T-helper 1 cell treated with Interleukin-12 subunit alpha and Interleukin-12 subunit beta and Interleukin-4 antibody, amounts not matched to agents 30 μg/mL and 1 μg/mL, for 36 hours (primary cell): ENCODE measurements around the gene TTLL5.

Source experiments
- H3K27ac Mint-ChIP-seq: one replicate; pipeline ENCODE4 v1.8.0; 2021; ENCODE audit warnings: mild to moderate bottlenecking, mixed read lengths
- H3K27me3 Mint-ChIP-seq: one replicate; pipeline ENCODE4 v1.8.0; 2021; ENCODE audit warnings: low read depth, mixed read lengths
- H3K36me3 Mint-ChIP-seq: one replicate; pipeline ENCODE4 v1.8.0; 2021; ENCODE audit warnings: low read depth, mixed read lengths
- H3K4me1 Mint-ChIP-seq: one replicate; pipeline ENCODE4 v1.8.0; 2021; ENCODE audit warnings: low read depth, mixed read lengths
- H3K4me3 Mint-ChIP-seq: one replicate; pipeline ENCODE4 v1.8.0; 2021; ENCODE audit warnings: mild to moderate bottlenecking, moderate library complexity, mixed read lengths
- H3K9me3 Mint-ChIP-seq: one replicate; pipeline ENCODE4 v1.8.0; 2021; ENCODE audit warnings: mixed read lengths

TTLL5 gene

DNA sequence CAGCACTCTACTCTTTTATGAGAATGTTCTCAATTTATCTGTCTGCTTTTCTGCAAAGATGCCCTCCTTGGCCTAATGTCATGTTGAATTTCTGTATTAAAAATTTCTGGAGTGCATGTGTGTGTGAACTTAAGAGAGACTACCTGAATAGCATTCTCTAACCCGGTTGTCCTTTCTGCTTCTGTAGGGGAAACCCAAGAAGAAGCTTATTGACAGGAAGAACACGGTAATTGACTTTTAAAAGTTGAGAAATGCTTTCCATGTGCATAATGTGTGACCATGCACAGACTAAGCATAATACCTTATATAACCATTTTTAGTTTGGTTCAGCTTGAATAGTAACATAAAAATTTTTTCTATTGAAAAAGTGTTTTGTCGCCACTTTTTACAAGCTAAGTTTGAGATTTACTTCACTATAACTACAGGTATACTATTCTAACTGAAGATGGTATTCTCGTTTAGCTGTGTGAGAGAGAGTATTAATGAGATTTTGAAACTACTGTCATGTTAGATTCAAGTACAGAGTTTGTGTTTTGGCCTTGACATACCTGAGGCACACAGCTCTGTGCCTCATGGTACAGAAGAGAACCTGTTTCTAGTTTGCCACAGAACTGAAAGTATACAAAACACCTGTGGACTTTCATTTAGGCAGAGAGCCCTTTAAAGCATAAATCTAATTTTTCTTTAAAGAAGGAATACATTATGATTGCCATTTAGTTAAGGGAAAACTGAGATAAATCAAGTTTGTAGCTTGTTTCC, 96.8 kb downstream of the TTLL5 start:
- Mint-ChIP-seq H3K36me3 (peaks cover 13% of the 10 kb centered on the region), H3K4me1 (no peaks in the 10 kb centered on the region), H3K4me3 (no peak overlapping the region), H3K27ac (no peak overlapping the region), H3K9me3 (no peaks in the 10 kb centered on the region), H3K27me3 (no peaks in the 10 kb centered on the region)

DNA sequence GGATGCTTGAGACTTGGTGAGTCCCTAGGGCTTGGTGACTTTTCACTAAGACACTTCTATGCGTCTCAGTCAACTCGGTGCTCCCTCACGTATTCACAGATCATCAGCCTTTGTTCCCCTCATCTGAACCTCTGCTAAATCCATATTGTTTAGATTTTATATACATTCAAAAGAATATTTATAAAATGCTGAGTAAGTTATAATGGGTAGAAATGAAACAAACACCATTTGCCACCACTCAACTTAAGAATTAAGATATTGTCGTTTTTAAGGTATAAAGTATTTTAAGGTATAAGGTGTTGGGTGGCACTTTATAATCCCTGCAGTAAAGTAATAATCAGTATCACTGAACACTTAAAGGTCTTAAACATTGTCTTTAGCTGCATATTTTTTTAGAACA, 103.0 kb downstream of the TTLL5 start:
- H3K4me1 Mint-ChIP-seq, result no peaks in the 10 kb centered on the region
- H3K36me3 Mint-ChIP-seq, result peaks cover 4% of the 10 kb centered on the region
- no peak overlapping the region for H3K27ac Mint-ChIP-seq
- no peaks in the 10 kb centered on the region for H3K9me3 Mint-ChIP-seq
- H3K4me3 Mint-ChIP-seq, result no peak overlapping the region
- no peaks in the 10 kb centered on the region for H3K27me3 Mint-ChIP-seq

- H3K27ac Mint-ChIP-seq, result no peak overlapping the region
Measured at GRCh38 chr14:75769047-75769685, 108.1 kb downstream of the TTLL5 start.

DNA sequence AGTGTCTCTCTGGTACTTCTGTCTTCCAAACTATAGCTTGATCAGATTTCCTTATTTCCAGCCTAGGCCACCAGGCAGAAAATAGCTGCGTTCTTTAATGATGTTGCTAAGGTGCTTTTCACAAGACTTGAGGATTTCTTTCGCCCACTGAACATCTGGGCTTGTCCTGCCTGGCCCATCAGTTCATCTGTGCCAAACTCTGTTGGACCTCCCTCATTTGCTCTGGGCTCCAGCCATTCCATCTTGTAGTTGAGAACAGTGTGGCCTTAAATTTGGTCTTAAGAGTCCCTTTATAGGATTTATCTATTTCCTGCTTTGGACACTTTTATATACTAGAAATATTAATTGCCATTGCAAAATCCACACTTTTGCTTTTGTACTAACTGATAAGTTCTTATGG, 109.6 kb downstream of the TTLL5 start:
- H3K27me3 Mint-ChIP-seq, result no peaks in the 10 kb centered on the region
- no peak overlapping the region for H3K27ac Mint-ChIP-seq
- H3K4me3 Mint-ChIP-seq, result no peak overlapping the region
- no peaks in the 10 kb centered on the region for H3K9me3 Mint-ChIP-seq
- no peaks in the 10 kb centered on the region for H3K4me1 Mint-ChIP-seq
- peaks cover 12% of the 10 kb centered on the region for H3K36me3 Mint-ChIP-seq

More at GRCh38 chr14:75769047-75769685, 108.1 kb downstream of the TTLL5 start:
- Mint-ChIP-seq H3K9me3 (no peaks in the 10 kb centered on the region), H3K27me3 (no peaks in the 10 kb centered on the region), H3K4me1 (no peaks in the 10 kb centered on the region), H3K4me3 (no peak overlapping the region), H3K36me3 (peaks cover 3% of the 10 kb centered on the region)

DNA sequence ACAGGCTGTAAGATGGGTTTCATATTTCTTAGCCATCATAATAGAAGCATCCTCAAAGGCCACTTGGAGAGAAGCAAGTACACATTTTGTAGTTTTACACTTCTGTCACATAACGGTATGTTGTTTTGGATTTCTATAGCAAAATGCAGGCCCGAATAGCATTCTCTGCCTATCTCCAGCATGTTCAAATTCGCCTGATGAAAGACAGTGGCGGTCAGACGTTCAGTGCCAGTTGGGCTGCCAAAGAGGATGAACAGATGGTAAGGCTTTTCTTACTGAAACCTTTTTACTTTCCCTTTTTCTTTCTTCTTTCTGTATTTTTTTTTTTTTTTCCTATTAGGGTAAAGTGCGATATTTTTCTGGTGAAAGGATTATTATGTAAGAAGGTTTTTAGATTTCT, 110.5 kb downstream of the TTLL5 start:
- H3K27me3 Mint-ChIP-seq, result no peaks in the 10 kb centered on the region
- H3K9me3 Mint-ChIP-seq, result no peaks in the 10 kb centered on the region
- no peak overlapping the region for H3K27ac Mint-ChIP-seq
- H3K4me1 Mint-ChIP-seq, result no peaks in the 10 kb centered on the region
- H3K4me3 Mint-ChIP-seq, result no peak overlapping the region
- H3K36me3 Mint-ChIP-seq, result peaks cover 19% of the 10 kb centered on the region

- Mint-ChIP-seq H3K4me1 (no peaks in the 10 kb centered on the region), H3K27me3 (no peaks in the 10 kb centered on the region), H3K4me3 (no peak overlapping the region), H3K36me3 (peaks cover 22% of the 10 kb centered on the region), H3K9me3 (no peaks in the 10 kb centered on the region), H3K27ac (no peak overlapping the region)
Measured at GRCh38 chr14:75773046-75773445, 112.0 kb downstream of the TTLL5 start.

- Mint-ChIP-seq H3K4me3 (no peak overlapping the region), H3K27me3 (no peaks in the 10 kb centered on the region), H3K36me3 (peaks cover 20% of the 10 kb centered on the region), H3K4me1 (no peaks in the 10 kb centered on the region), H3K27ac (no peak overlapping the region), H3K9me3 (no peaks in the 10 kb centered on the region)
Measured at GRCh38 chr14:75781096-75781495, 120.0 kb downstream of the TTLL5 start.

GRCh38 chr14:75783184-75783583, 122.1 kb downstream of the TTLL5 start:
- Mint-ChIP-seq H3K4me1 (no peaks in the 10 kb centered on the region), H3K27me3 (no peaks in the 10 kb centered on the region), H3K4me3 (no peak overlapping the region), H3K36me3 (peaks cover 12% of the 10 kb centered on the region), H3K9me3 (no peaks in the 10 kb centered on the region), H3K27ac (no peak overlapping the region)

DNA sequence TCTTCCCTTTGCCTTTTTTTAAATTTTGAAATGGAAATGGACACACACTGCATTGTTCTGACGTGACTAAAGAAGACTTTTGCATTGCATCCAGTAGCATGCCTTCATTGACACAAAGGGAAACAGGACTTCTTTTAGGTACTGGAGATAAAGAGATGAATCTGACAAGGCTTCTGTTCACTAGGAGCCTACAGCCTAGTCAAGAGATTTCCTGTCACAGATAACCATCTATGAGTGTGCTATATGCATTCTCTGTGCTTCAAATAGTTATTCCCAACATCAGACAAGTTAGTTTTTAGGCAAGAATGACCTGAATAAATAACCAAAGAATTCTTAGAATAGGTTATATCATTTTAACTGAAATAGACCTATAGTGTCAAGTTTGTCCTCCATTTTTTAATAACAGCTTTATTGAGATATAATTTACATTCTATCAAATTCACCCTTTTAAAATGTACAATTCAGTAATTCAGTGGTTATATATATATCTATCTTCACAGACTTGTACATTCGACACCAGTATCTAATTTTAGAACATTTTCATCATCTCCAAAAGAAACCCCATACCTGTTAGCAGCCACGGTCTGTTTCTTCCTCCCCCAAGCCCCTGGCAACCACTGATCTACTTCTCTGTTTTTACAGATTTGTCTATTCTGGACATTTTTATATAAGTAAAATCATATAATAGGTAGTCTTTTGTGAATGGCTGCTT, 122.7 kb downstream of the TTLL5 start:
- Mint-ChIP-seq H3K9me3 (no peaks in the 10 kb centered on the region), H3K4me1 (no peaks in the 10 kb centered on the region), H3K27ac (no peak overlapping the region), H3K4me3 (no peak overlapping the region), H3K27me3 (no peaks in the 10 kb centered on the region), H3K36me3 (peaks cover 12% of the 10 kb centered on the region)

- no peak overlapping the region for H3K27ac Mint-ChIP-seq
- no peaks in the 10 kb centered on the region for H3K27me3 Mint-ChIP-seq
- H3K4me3 Mint-ChIP-seq, result no peak overlapping the region
- no peaks in the 10 kb centered on the region for H3K4me1 Mint-ChIP-seq
- peaks cover 12% of the 10 kb centered on the region for H3K36me3 Mint-ChIP-seq
- H3K9me3 Mint-ChIP-seq, result no peaks in the 10 kb centered on the region
Measured at GRCh38 chr14:75784314-75784686, 123.3 kb downstream of the TTLL5 start.

DNA sequence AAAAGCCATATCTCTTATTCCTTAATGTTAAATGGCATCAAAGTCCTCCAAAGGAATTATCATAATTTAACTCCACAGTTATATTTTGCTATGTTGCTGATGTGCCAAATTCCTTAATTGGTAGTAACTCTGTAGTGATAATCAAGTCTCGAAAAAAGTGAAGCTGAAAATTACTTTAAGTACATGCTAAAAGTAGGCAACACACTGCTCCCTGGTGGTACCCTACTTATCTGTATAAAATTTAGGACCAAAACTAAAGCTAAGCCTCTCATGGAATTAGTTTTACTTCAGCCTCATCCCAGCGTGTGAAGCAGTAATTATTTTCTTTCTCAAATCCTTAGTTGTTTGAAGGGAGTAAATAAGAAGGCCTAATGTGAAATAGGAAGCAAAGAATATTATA, 132.8 kb downstream of the TTLL5 start:
- Mint-ChIP-seq H3K36me3 (peaks cover 22% of the 10 kb centered on the region), H3K4me3 (no peak overlapping the region), H3K27me3 (no peaks in the 10 kb centered on the region), H3K27ac (no peak overlapping the region), H3K4me1 (no peaks in the 10 kb centered on the region), H3K9me3 (peaks cover 6% of the 10 kb centered on the region)

DNA sequence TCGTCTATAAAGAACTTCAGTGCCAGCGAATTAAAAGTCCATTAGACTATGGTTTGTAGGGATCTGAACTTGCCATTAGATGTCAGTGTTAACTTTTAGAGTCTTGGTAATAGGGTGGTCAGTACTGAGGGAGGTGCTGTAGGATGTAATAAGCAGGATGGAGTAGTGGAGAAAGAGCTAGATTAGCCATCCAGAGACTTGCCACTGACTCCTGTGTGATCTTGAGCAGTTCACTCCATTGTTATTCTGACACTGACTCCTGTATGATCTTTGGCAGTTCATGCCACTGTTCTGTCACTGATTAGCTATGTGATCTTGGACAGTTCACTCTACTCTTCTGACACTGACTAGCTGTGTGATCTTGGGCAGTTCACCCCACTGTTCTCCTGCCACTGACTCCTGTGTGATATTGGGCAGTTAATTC, 133.6 kb downstream of the TTLL5 start:
- peaks cover 14% of the 10 kb centered on the region for H3K9me3 Mint-ChIP-seq
- H3K4me1 Mint-ChIP-seq, result no peaks in the 10 kb centered on the region
- H3K27ac Mint-ChIP-seq, result no peak overlapping the region
- H3K4me3 Mint-ChIP-seq, result no peak overlapping the region
- H3K27me3 Mint-ChIP-seq, result no peaks in the 10 kb centered on the region
- peaks cover 30% of the 10 kb centered on the region for H3K36me3 Mint-ChIP-seq

DNA sequence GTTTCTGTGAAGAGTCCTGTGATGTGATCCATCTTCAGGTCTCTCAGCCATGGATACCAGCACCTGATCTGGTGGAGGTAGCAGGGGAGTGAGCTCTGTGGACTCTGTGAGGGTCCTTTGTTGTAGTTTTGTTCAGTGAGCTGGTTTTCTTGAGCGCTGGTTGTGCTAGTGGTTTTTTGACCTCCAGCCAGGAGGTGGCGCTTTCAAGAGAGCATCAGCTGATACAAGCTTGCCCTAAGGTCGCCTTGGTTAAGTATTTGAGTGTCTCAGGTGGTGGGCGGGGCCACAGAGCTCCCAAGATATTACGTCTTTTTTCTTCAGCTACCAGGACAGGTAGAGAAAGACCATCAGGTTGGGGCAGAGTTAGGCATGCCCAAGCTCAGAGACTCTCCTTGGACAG, 139.7 kb downstream of the TTLL5 start:
- H3K4me3 Mint-ChIP-seq, result no peak overlapping the region
- peaks cover 16% of the 10 kb centered on the region for H3K9me3 Mint-ChIP-seq
- H3K36me3 Mint-ChIP-seq, result peaks cover 42% of the 10 kb centered on the region
- no peaks in the 10 kb centered on the region for H3K27me3 Mint-ChIP-seq
- H3K27ac Mint-ChIP-seq, result no peak overlapping the region
- no peaks in the 10 kb centered on the region for H3K4me1 Mint-ChIP-seq

DNA sequence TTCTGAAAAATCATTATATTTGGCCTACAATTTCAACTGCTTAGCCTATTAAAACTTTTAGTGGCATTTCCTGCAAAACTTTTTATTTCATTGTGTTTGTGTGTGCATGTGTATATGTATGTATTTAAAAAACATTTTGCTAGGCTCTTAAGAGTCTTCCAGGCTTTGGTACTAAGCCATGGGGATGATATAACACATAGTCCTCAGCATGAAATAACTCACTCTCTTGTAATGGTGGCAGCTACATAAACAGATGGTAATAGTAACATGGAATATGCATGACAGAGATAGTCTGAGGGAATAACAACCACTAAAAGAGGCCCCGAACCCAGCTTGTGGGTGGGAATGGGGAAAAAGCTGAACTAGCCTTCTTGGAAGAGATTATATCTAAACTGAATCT, 141.4 kb downstream of the TTLL5 start:
- Mint-ChIP-seq H3K36me3 (peaks cover 39% of the 10 kb centered on the region), H3K27ac (no peak overlapping the region), H3K9me3 (peaks cover 16% of the 10 kb centered on the region), H3K27me3 (no peaks in the 10 kb centered on the region), H3K4me3 (no peak overlapping the region), H3K4me1 (no peaks in the 10 kb centered on the region)

DNA sequence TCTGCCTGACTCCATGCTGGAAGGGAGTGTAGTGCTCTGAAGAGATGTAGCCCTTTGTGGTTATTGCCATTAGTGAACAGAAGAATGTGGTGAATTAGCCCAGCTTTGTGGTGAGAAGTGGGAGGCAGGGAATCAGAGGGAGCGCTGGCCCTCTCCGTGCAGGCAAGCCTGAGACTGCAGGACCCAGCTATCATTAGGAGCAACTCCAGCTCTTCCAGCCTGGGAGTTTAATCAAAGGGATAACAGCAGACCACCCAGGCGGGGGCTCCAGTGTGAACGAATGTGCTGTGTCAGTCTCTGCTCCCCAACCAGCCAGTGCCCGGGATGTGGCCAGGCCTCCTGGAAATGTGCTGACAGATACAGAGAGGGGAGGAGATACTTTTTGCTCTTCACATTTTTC, 142.7 kb downstream of the TTLL5 start:
- H3K36me3 Mint-ChIP-seq, result peaks cover 27% of the 10 kb centered on the region
- no peaks in the 10 kb centered on the region for H3K27me3 Mint-ChIP-seq
- no peak overlapping the region for H3K4me3 Mint-ChIP-seq
- no peaks in the 10 kb centered on the region for H3K4me1 Mint-ChIP-seq
- peaks cover 9% of the 10 kb centered on the region for H3K9me3 Mint-ChIP-seq
- H3K27ac Mint-ChIP-seq, result no peak overlapping the region
